Measurements from ENCODE around the gene TCERG1L. TPM values are rescaled to one million over a fixed set of nuclear protein-coding genes. Genes with fewer than 3 reads are reported as not detected.

Gene TCERG1L
- total RNA-seq, 1 donor from 2014 or later, result 2.7 TPM

DNA sequence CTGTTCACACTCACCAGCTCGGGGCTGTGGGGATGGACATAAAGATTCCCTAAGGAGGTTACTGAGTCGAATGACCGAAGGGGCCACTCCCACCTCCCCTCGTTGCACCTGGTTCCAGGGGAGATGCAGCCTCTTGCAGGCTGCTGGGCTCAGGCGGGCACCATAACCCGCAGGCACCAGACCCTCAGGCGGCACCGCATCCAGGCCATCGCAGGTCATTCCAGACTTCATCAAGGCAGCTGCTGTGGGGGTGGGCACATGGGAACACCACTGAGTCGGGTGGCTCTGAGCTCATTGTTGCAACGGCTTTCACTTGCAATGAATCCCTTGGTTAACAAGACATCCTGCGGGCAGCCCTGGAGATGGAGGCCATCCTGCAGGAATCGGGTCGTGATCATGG, 221.7 kb downstream of the TCERG1L start:
- Mint-ChIP-seq H3K36me3 (no peaks in the 10 kb centered on the region), H3K27ac (no peak overlapping the region), H3K9me3 (peaks cover 5% of the 10 kb centered on the region), H3K27me3 (peaks cover 3% of the 10 kb centered on the region), H3K4me3 (no peak overlapping the region), H3K4me1 (ENCODE audit: unreplicated experiment) (peaks cover 12% of the 10 kb centered on the region)
- DNase-seq (ENCODE audit: extremely low spot score, unreplicated experiment), result no peak
- TF ChIP-seq, protein P1, sequence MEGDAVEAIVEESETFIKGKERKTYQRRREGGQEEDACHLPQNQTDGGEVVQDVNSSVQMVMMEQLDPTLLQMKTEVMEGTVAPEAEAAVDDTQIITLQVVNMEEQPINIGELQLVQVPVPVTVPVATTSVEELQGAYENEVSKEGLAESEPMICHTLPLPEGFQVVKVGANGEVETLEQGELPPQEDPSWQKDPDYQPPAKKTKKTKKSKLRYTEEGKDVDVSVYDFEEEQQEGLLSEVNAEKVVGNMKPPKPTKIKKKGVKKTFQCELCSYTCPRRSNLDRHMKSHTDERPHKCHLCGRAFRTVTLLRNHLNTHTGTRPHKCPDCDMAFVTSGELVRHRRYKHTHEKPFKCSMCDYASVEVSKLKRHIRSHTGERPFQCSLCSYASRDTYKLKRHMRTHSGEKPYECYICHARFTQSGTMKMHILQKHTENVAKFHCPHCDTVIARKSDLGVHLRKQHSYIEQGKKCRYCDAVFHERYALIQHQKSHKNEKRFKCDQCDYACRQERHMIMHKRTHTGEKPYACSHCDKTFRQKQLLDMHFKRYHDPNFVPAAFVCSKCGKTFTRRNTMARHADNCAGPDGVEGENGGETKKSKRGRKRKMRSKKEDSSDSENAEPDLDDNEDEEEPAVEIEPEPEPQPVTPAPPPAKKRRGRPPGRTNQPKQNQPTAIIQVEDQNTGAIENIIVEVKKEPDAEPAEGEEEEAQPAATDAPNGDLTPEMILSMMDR (conservative IDR thresholded peaks at IDR 0.05), result no peak

DNA sequence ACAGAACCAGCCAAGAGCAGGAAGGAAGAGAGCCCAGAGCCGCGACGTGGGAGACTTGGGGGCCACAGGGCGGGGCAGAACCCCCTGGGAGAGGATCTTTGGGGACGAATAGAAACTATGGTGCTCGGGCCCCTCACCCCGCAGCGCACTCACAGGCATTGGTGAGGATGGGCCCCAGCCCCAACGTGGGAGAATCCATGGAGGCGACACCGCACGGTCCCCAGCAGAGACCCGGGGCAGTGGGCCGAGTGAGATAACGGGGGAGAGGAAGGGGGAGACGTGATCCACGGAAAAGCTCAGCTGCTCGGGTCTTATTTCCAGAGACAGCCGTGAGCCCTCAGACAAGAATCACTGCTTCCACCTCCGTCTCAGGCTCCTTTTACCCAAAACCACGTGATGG, 222.4 kb downstream of the TCERG1L start:
- Mint-ChIP-seq H3K27ac (no peak overlapping the region), H3K27me3 (peaks cover 3% of the 10 kb centered on the region), H3K9me3 (peaks cover 5% of the 10 kb centered on the region), H3K36me3 (no peaks in the 10 kb centered on the region), H3K4me1 (ENCODE audit: unreplicated experiment) (peaks cover 8% of the 10 kb centered on the region), H3K4me3 (no peak overlapping the region)
- TF ChIP-seq, protein P1 (conservative IDR thresholded peaks at IDR 0.05), result no peak
- DNase-seq (ENCODE audit: extremely low spot score, unreplicated experiment), result no peak

DNA sequence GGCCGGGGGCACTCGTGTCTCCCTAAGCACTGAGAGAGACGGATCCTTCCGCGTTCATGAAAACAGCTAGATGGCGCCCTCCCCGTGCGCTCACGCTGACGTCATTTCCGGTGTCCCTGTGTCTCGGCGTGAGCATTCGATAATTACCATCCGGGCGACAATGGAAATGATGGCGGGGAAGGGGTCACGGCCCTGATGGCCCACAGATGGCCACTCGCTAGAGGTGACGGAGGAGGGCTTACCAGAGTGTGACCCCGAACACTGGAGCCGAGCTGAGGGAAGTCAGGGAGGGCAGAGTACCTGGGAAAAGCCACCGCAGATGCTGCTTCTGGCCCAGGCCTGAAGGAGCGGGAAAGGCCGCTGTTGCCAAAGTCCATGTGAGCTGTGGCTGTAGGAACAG, 222.9 kb downstream of the TCERG1L start:
- peaks cover 9% of the 10 kb centered on the region for H3K4me1 Mint-ChIP-seq (ENCODE audit: unreplicated experiment)
- TF ChIP-seq, protein P1 (conservative IDR thresholded peaks at IDR 0.05), result no peak
- no peak for DNase-seq (ENCODE audit: extremely low spot score, unreplicated experiment)
- peaks cover 5% of the 10 kb centered on the region for H3K27me3 Mint-ChIP-seq
- peaks cover 5% of the 10 kb centered on the region for H3K9me3 Mint-ChIP-seq
- H3K27ac Mint-ChIP-seq, result no peak overlapping the region
- no peak overlapping the region for H3K4me3 Mint-ChIP-seq
- H3K36me3 Mint-ChIP-seq, result no peaks in the 10 kb centered on the region

- TF ChIP-seq, protein P1 (conservative IDR thresholded peaks at IDR 0.05), result no peak
- Mint-ChIP-seq H3K27me3 (peaks cover 11% of the 10 kb centered on the region), H3K27ac (no peak overlapping the region), H3K4me1 (ENCODE audit: unreplicated experiment) (peaks cover 16% of the 10 kb centered on the region), H3K9me3 (peaks cover 5% of the 10 kb centered on the region), H3K36me3 (no peaks in the 10 kb centered on the region), H3K4me3 (no peak overlapping the region)
- DNase-seq (ENCODE audit: extremely low spot score, unreplicated experiment), result no peak
These were observed 223.9 kb downstream of the TCERG1L start for GRCh38 chr10:131087464-131088215.

GRCh38 chr10:131086511-131086910, 225.0 kb downstream of the TCERG1L start:
- peaks cover 5% of the 10 kb centered on the region for H3K9me3 Mint-ChIP-seq
- TF ChIP-seq, protein P1 (conservative IDR thresholded peaks at IDR 0.05), result no peak
- no peak overlapping the region for H3K4me3 Mint-ChIP-seq
- H3K36me3 Mint-ChIP-seq, result no peaks in the 10 kb centered on the region
- no peak for DNase-seq (ENCODE audit: extremely low spot score, unreplicated experiment)
- no peak overlapping the region for H3K27ac Mint-ChIP-seq
- H3K27me3 Mint-ChIP-seq, result peaks cover 11% of the 10 kb centered on the region
- peaks cover 16% of the 10 kb centered on the region for H3K4me1 Mint-ChIP-seq (ENCODE audit: unreplicated experiment)

Measured in type B pancreatic cell (in vitro differentiated cells).